Spleen (tissue), 7 donors: ENCODE data around the gene NUPR1.

Experiments used
- POLR2A ChIP-seq, 3 donors: fragments of 450-650 bp; IDR thresholded peaks; one replicate each; pipeline ENCODE4 v1.5.1; 2017; ENCODE audit warnings: antibody characterized with exemption in 3 of 3, mild to moderate bottlenecking in 1 of 3
- POLR2AphosphoS5 ChIP-seq, 3 donors: sonication (generic); formaldehyde crosslinking; IDR thresholded peaks; one replicate each; pipeline ENCODE4 v1.5.1; 2017; ENCODE audit warnings: antibody characterized with exemption in 3 of 3
- TF ChIP-seq, protein P1 (sequence below), 11 experiments: fragments of 200-600 bp in 7 of 11; fragments of 450-650 bp in 4 of 11; sonication (generic) in 4 of 11; IDR thresholded peaks in 8 of 11; conservative IDR thresholded peaks in 3 of 11; 1 replicate in 7 of 11; 2 replicates in 4 of 11; pipeline versions ENCODE4 v1.4.0 to v1.8.0; 2016 to 2021; ENCODE audit warnings: antibody characterized with exemption in 11 of 11, inconsistent platforms in 4 of 11, mild to moderate bottlenecking in 1 of 11
- donor health status: DM: no; HTN: no; CAD: no; lungs with moderate emphysema.
- donor health status: DM: no; HTN: no; CAD: no.
- donor health status: DM: no; HTN: no; CAD: no.

DNA sequence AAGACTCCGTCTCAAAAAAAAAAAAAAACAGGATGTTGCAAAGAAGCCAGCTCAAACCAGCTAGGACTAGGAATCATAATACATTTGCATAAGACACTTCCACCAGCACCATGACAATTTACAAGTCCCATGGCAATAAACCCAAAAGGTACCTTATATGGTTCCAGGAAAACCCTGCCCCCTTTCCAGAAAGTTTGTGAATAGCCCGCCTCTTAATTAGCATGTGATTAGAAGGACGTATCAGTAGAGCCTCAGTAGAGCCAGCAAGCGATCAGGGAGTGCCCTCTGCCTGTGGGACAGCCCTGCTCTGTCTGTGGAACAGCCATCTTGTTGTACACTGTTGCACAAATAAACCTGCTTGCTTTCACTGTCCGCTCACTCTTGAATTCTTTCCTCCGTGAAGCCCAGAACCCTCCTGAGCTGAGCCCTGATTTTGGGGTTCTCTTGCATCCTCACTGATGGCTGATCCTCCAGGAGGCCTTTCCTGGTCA is 14.0 kb downstream of the NUPR1 start:
- TF ChIP-seq POLR2AphosphoS5 (IDR thresholded peaks at IDR 0.05) = no peak
- TF ChIP-seq, protein P1, sequence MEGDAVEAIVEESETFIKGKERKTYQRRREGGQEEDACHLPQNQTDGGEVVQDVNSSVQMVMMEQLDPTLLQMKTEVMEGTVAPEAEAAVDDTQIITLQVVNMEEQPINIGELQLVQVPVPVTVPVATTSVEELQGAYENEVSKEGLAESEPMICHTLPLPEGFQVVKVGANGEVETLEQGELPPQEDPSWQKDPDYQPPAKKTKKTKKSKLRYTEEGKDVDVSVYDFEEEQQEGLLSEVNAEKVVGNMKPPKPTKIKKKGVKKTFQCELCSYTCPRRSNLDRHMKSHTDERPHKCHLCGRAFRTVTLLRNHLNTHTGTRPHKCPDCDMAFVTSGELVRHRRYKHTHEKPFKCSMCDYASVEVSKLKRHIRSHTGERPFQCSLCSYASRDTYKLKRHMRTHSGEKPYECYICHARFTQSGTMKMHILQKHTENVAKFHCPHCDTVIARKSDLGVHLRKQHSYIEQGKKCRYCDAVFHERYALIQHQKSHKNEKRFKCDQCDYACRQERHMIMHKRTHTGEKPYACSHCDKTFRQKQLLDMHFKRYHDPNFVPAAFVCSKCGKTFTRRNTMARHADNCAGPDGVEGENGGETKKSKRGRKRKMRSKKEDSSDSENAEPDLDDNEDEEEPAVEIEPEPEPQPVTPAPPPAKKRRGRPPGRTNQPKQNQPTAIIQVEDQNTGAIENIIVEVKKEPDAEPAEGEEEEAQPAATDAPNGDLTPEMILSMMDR (IDR thresholded peaks at IDR 0.05 in 8 of 11, conservative IDR thresholded peaks at IDR 0.05 in 3 of 11) = no peak
- no peak for TF ChIP-seq POLR2A (IDR thresholded peaks at IDR 0.05)
